HCT116 (cell line): ENCODE measurements around the gene LTBP1. TPM values are rescaled to one million over a fixed set of nuclear protein-coding genes. Genes with fewer than 3 reads are reported as not detected.

ENCODE experiments used
- ATAC-seq: fragments of 200-7000 bp; cut with Tn5 transposase; 2 replicates; pipeline ENCODE4 v1.9.1; 2020; ENCODE audit warnings: mild to moderate bottlenecking, moderate library complexity
- BruUV-seq: library from RNA; stranded (reverse); fragments of 400-500 nt; replicated peaks from 2 replicates; lab custom pipeline; 2021; lab: Mats Ljungman, UMichigan
- CTCF ChIA-PET: fragments of 300-600 bp; sonication (Branson Sonifier 250); formaldehyde crosslinking; loops from one replicate; lab custom pipeline; 2021; ENCODE audit warnings: antibody characterized with exemption; lab: Charles Lee
- POLR2A ChIA-PET: fragments of 300-600, 350-600 bp; sonication (Branson Sonifier 250); formaldehyde crosslinking; loops from one replicate; lab custom pipeline; 2021; ENCODE audit warnings: antibody characterized with exemption; lab: Charles Lee
- RAD21 ChIA-PET, 2 experiments: fragments of 300-600 bp; sonication (Branson Sonifier 250); formaldehyde crosslinking; loops; one replicate each; lab custom pipeline; 2023; ENCODE audit warnings: low total read pairs in 2 of 2; ENCODE audit not compliant: uncharacterized antibody in 2 of 2, unreplicated experiment in 2 of 2, low non-redundant PET in 1 of 2; lab: Charles Lee
- DNase-seq: peaks from one replicate; pipeline ENCODE4 v3.0.0-alpha.2; 2010; ENCODE audit warnings: low read depth, low spot score
- H2AFZ ChIP-seq: fragments of 200-600 bp; shearing (Covaris generic), sonication (generic); 2 replicates; pipeline ENCODE4 v1.6.1; 2017; ENCODE audit warnings: low read depth, mixed run types, mixed read lengths, antibody characterized with exemption, low read length; ENCODE audit not compliant: poor library complexity, severe bottlenecking
- H3K27ac ChIP-seq: 2 replicates; pipeline ENCODE4 v1.5.1; 2012; ENCODE audit warnings: low read depth, low read length
- H3K27me3 ChIP-seq: fragments of 200-600 bp; sonication (generic); 2 replicates; pipeline ENCODE4 v1.6.1; 2016; ENCODE audit warnings: mixed run types, low read length, mixed read lengths; ENCODE audit not compliant: insufficient read depth
- H3K36me3 ChIP-seq, 2 experiments: fragments of 200-500 bp in 1 of 2; fragments of 200-600 bp in 1 of 2; sonication (Bioruptor generic) in 1 of 2; sonication (generic) in 1 of 2; 2 replicates each; pipeline versions ENCODE4 v1.5.1 to v1.6.1; 2014 to 2016; ENCODE audit warnings: low read length in 2 of 2, inconsistent platforms in 1 of 2, mixed read lengths in 1 of 2, mixed run types in 1 of 2; ENCODE audit not compliant: insufficient read depth in 2 of 2, control insufficient read depth in 1 of 2
- H3K4me1 ChIP-seq, 2 experiments: fragments of 200-600 bp in 1 of 2; sonication (generic) in 1 of 2; 2 replicates each; pipeline versions ENCODE4 v1.5.1 to v1.6.1; 2012 to 2017; ENCODE audit warnings: low read length in 2 of 2, inconsistent platforms in 1 of 2, mild to moderate bottlenecking in 1 of 2, mixed read lengths in 1 of 2, mixed run types in 1 of 2, moderate library complexity in 1 of 2; ENCODE audit not compliant: insufficient read depth in 2 of 2, control insufficient read depth in 1 of 2
- H3K4me2 ChIP-seq: fragments of 200-600 bp; sonication (generic); 2 replicates; pipeline ENCODE4 v1.6.1; 2017; ENCODE audit warnings: mixed run types, low read length, mixed read lengths
- H3K4me3 ChIP-seq, 2 experiments: fragments of 200-600 bp in 1 of 2; sonication (generic) in 1 of 2; replicated peaks in 1 of 2; 2 replicates each; pipeline ENCODE4 v1.5.1; 2011 to 2016; ENCODE audit warnings: low read length in 2 of 2, control low read depth in 1 of 2, low read depth in 1 of 2, mild to moderate bottlenecking in 1 of 2, mixed read lengths in 1 of 2, mixed run types in 1 of 2
- H3K79me2 ChIP-seq: fragments of 200-600 bp; sonication (generic); 2 replicates; pipeline ENCODE4 v1.6.1; 2017; ENCODE audit warnings: mild to moderate bottlenecking, mixed run types, low read length, moderate library complexity, mixed read lengths; ENCODE audit not compliant: insufficient read depth
- H3K9ac ChIP-seq: fragments of 200-600 bp; sonication (generic); 2 replicates; pipeline ENCODE4 v1.6.1; 2016; ENCODE audit warnings: low read length, mixed read lengths
- H3K9me2 ChIP-seq: fragments of 200-600 bp; sonication (generic), shearing (Covaris generic); 2 replicates; pipeline ENCODE4 v1.6.1; 2017; ENCODE audit warnings: mixed run types, mild to moderate bottlenecking, moderate library complexity; ENCODE audit not compliant: insufficient read depth
- H3K9me3 ChIP-seq, 2 experiments: fragments of 200-500 bp in 1 of 2; fragments of 200-600 bp in 1 of 2; sonication (Bioruptor generic) in 1 of 2; sonication (generic) in 1 of 2; 2 replicates each; pipeline ENCODE4 v1.6.1; 2014 to 2017; ENCODE audit warnings: low read length in 2 of 2, mixed read lengths in 2 of 2, inconsistent platforms in 1 of 2, low read depth in 1 of 2, mild to moderate bottlenecking in 1 of 2, mixed run types in 1 of 2, moderate library complexity in 1 of 2; ENCODE audit not compliant: control insufficient read depth in 1 of 2, insufficient read depth in 1 of 2
- H4K20me1 ChIP-seq: fragments of 200-600 bp; sonication (generic), shearing (Covaris generic); 2 replicates; pipeline ENCODE4 v1.6.1; 2017; ENCODE audit warnings: mixed run types, mild to moderate bottlenecking, moderate library complexity; ENCODE audit not compliant: insufficient read depth
- ATF3 ChIP-seq: IDR thresholded peaks from 2 replicates; pipeline ENCODE4 v1.6.1; 2012
- CBX3 ChIP-seq: IDR thresholded peaks from 2 replicates; pipeline ENCODE4 v1.6.1; 2012; ENCODE audit warnings: low read depth
- CEBPB ChIP-seq: IDR thresholded peaks from 2 replicates; pipeline ENCODE4 v1.6.1; 2012; ENCODE audit warnings: low read depth
- CTCF ChIP-seq, 3 experiments: fragments of 200-600 bp in 1 of 3; sonication (generic) in 1 of 3; IDR thresholded peaks in 2 of 3; conservative IDR thresholded peaks in 1 of 3; 2 replicates each; pipeline ENCODE4 v1.5.1; 2012 to 2017; ENCODE audit warnings: low read depth in 2 of 3, low read length in 2 of 3, antibody characterized with exemption in 1 of 3, borderline replicate concordance in 1 of 3, control low read depth in 1 of 3, mild to moderate bottlenecking in 1 of 3, mixed read lengths in 1 of 3, mixed run types in 1 of 3, moderate library complexity in 1 of 3; ENCODE audit not compliant: insufficient read depth in 1 of 3
- EGR1 ChIP-seq: IDR thresholded peaks from 2 replicates; pipeline ENCODE4 v1.6.1; 2012; ENCODE audit warnings: low read depth
- ELF1 ChIP-seq: IDR thresholded peaks from 2 replicates; pipeline ENCODE4 v1.6.1; 2012; ENCODE audit warnings: low read depth, borderline replicate concordance
- EZH2 ChIP-seq: fragments of 200-600 bp; sonication (generic); IDR thresholded peaks from 2 replicates; pipeline ENCODE4 v1.6.1; 2017; ENCODE audit warnings: antibody characterized with exemption, mixed run types
- JUND ChIP-seq: IDR thresholded peaks from 2 replicates; pipeline ENCODE4 v1.6.1; 2012
- MAX ChIP-seq: IDR thresholded peaks from 2 replicates; pipeline ENCODE4 v1.6.1; 2012
- POLR2AphosphoS5 ChIP-seq: IDR thresholded peaks from 2 replicates; pipeline ENCODE4 v1.6.1; 2011; ENCODE audit warnings: mild to moderate bottlenecking, low read depth, low read length, moderate library complexity
- RAD21 ChIP-seq: IDR thresholded peaks from 2 replicates; pipeline ENCODE4 v1.6.1; 2012; ENCODE audit warnings: low read depth, mild to moderate bottlenecking
- SIN3A ChIP-seq: IDR thresholded peaks from 2 replicates; pipeline ENCODE4 v1.6.1; 2012; ENCODE audit warnings: low read depth
- SP1 ChIP-seq: IDR thresholded peaks from 2 replicates; pipeline ENCODE4 v1.6.1; 2012; ENCODE audit warnings: low read depth
- TCF7L2 ChIP-seq: IDR thresholded peaks from 2 replicates; pipeline ENCODE4 v1.7.0; 2011; ENCODE audit warnings: borderline replicate concordance, inconsistent platforms; ENCODE audit not compliant: insufficient read depth, insufficient read length; ENCODE audit errors: extremely low read depth
- YY1 ChIP-seq: IDR thresholded peaks from 2 replicates; pipeline ENCODE4 v1.6.1; 2011; ENCODE audit warnings: low read length, low read depth, moderate library complexity, mild to moderate bottlenecking; ENCODE audit not compliant: insufficient replicate concordance; ENCODE audit errors: extremely low read depth
- ZBTB33 ChIP-seq: IDR thresholded peaks from 2 replicates; pipeline ENCODE4 v1.6.1; 2011; ENCODE audit warnings: mild to moderate bottlenecking, low read length, moderate library complexity; ENCODE audit not compliant: insufficient replicate concordance; ENCODE audit errors: extremely low read depth
- ZFX ChIP-seq: fragments of 450-650 bp; IDR thresholded peaks from 2 replicates; pipeline ENCODE4 v1.6.1; 2017
- ZNF274 ChIP-seq: fragments of 200-500 bp; sonication (Bioruptor generic); IDR thresholded peaks from 2 replicates; pipeline ENCODE4 v1.6.1; 2014; ENCODE audit warnings: mild to moderate bottlenecking, low read depth, low read length, inconsistent platforms
- intact Hi-C: fragments of 100-400 bp; cut with micrococcal nuclease; formaldehyde crosslinking; loops from 2 replicates; pipeline ENCODE4 v1.10.0; 2022
- total RNA-seq: library from RNA; stranded (reverse); gene quantifications from one replicate; pipeline ENCODE4 v1.2.1, GENCODE V29; 2021; ENCODE audit not compliant: unreplicated experiment

The LTBP1 gene
- total RNA-seq, 1 experiment from 2014 or later = 5.1 TPM

- DNase-seq (no peak), ATAC-seq (no peak)
- H3K9ac ChIP-seq = no peak overlapping the region
- peaks cover 11 to 14% of the 10 kb centered on the region in 2 experiments for H3K4me1 ChIP-seq
- no peak overlapping the region for H3K4me2 ChIP-seq
- H4K20me1 ChIP-seq = no peaks in the 10 kb centered on the region
- ChIA-PET RAD21 (no interaction called here), POLR2A (no interaction called here), CTCF (no interaction called here)
- intact Hi-C loops = no loop called here
- H3K4me3 ChIP-seq = no peak overlapping the region
- H3K9me2 ChIP-seq = no peaks in the 10 kb centered on the region
- no peaks in the 10 kb centered on the region for H3K9me3 ChIP-seq
- TF ChIP-seq ELF1 (no peak), EGR1 (no peak), ATF3 (no peak), CTCF (IDR thresholded peaks at IDR 0.05 in 2 of 3, conservative IDR thresholded peaks at IDR 0.05 in 1 of 3; ENCODE audit: borderline replicate concordance in 1 of 3, insufficient read depth in 1 of 3, low read depth in 2 of 3, low read length in 2 of 3) (no peak), SIN3A (no peak), ZFX (no peak), CBX3 (no peak), EZH2 (no peak), MAX (no peak), YY1 (no peak), CEBPB (no peak), TCF7L2 (no peak), RAD21 (no peak), SP1 (no peak), JUND (no peak), ZBTB33 (no peak), POLR2AphosphoS5 (no peak), ZNF274 (no peak)
- H3K27ac ChIP-seq = no peak overlapping the region
- H2AFZ ChIP-seq = no peak overlapping the region
- H3K79me2 ChIP-seq = no peaks in the 10 kb centered on the region
- H3K36me3 ChIP-seq = no peaks in the 10 kb centered on the region
- BruUV-seq = no TSS peak
- peaks cover 41% of the 10 kb centered on the region for H3K27me3 ChIP-seq
Measured at GRCh38 chr2:33131749-33132148, 185.0 kb downstream of the LTBP1 start.
